Natural killer cell treated with Interleukin-12 subunit alpha and Interleukin-12 subunit beta and Interleukin-15 and Interleukin-18, amount 100 ng/mL, for 72 hours (primary cell): ENCODE results near the gene RAP1GAP. TPM values are rescaled to one million over a fixed set of nuclear protein-coding genes. Genes with fewer than 3 reads are reported as not detected.
A peak's percentile ranks its signal among the peaks of the same experiment; 100 is the strongest.

Source experiments
- ATAC-seq, 2 donors: fragments of 150-1000 bp; cut with Tn5 transposase in 1 of 2; sonication (Bioruptor Pico), chemical (Tn5 transposase) in 1 of 2; 2 replicates each; pipeline ENCODE4 v1.10.0; 2021
- DNase-seq: peaks from one replicate; pipeline ENCODE4 v3.0.0; 2022; ENCODE audit warnings: low spot score
- H3K27ac Mint-ChIP-seq, 2 donors: 1 replicate in 1 of 2; 2 replicates in 1 of 2; pipeline ENCODE4 v1.8.0; 2022; ENCODE audit warnings: mixed read lengths in 2 of 2, mild to moderate bottlenecking in 1 of 2, moderate library complexity in 1 of 2
- H3K27me3 Mint-ChIP-seq, 2 donors: 1 replicate in 1 of 2; 2 replicates in 1 of 2; pipeline ENCODE4 v1.8.0; 2022; ENCODE audit warnings: mixed read lengths in 2 of 2
- H3K36me3 Mint-ChIP-seq: one replicate; pipeline ENCODE4 v1.8.0; 2022; ENCODE audit warnings: mixed read lengths
- H3K4me1 Mint-ChIP-seq, 2 donors: 1 replicate in 1 of 2; 2 replicates in 1 of 2; pipeline ENCODE4 v1.8.0; 2022; ENCODE audit warnings: low read depth in 2 of 2, mixed read lengths in 2 of 2, mild to moderate bottlenecking in 1 of 2
- H3K4me3 Mint-ChIP-seq: one replicate; pipeline ENCODE4 v1.8.0; 2022; ENCODE audit warnings: mixed read lengths
- H3K9me3 Mint-ChIP-seq: 2 replicates; pipeline ENCODE4 v1.8.0; 2022; ENCODE audit warnings: mixed read lengths
- total RNA-seq, 2 donors: library from RNA; stranded (reverse); gene quantifications; one replicate each; pipeline ENCODE4 v1.2.3, GENCODE V29; 2022

RAP1GAP gene
- total RNA-seq, 2 donors from 2014 or later: 0.19 TPM; not detected in 1

- Mint-ChIP-seq H3K4me3 (no peak overlapping the region), H3K9me3 (no peaks in the 10 kb centered on the region), H3K4me1 (no peaks in the 10 kb centered on the region), H3K27ac (no peak overlapping the region), H3K27me3 (peaks cover 3 to 12% of the 10 kb centered on the region in 2 donors), H3K36me3 (no peaks in the 10 kb centered on the region)
- ATAC-seq (no peak), DNase-seq (no peak)
Observed at GRCh38 chr1:21628798-21629393, 40.3 kb downstream of the RAP1GAP start.

- no peak for ATAC-seq
- H3K27me3 Mint-ChIP-seq: peaks cover 7 to 14% of the 10 kb centered on the region in 2 donors
- no peaks in the 10 kb centered on the region for H3K36me3 Mint-ChIP-seq
- no peaks in the 10 kb centered on the region for H3K9me3 Mint-ChIP-seq
- DNase-seq: no peak
- H3K4me3 Mint-ChIP-seq: no peak overlapping the region
- H3K4me1 Mint-ChIP-seq: peaks cover 0 to 2% of the 10 kb centered on the region in 2 donors
- no peak overlapping the region for H3K27ac Mint-ChIP-seq
Observed at GRCh38 chr1:21626921-21627339, 42.2 kb downstream of the RAP1GAP start.

GRCh38 chr1:21625390-21626190 is 43.6 kb downstream of the RAP1GAP start:
- H3K4me1 Mint-ChIP-seq: peaks cover 0 to 7% of the 10 kb centered on the region in 2 donors
- peaks cover 14 to 20% of the 10 kb centered on the region in 2 donors for H3K27me3 Mint-ChIP-seq
- no peaks in the 10 kb centered on the region for H3K9me3 Mint-ChIP-seq
- H3K4me3 Mint-ChIP-seq: no peak overlapping the region
- no peaks in the 10 kb centered on the region for H3K36me3 Mint-ChIP-seq
- DNase-seq: no peak
- H3K27ac Mint-ChIP-seq: no peak overlapping the region
- ATAC-seq: no peak

GRCh38 chr1:21624571-21625389 is 44.4 kb downstream of the RAP1GAP start:
- Mint-ChIP-seq H3K27ac (no peak overlapping the region), H3K27me3 (peaks cover 16 to 20% of the 10 kb centered on the region in 2 donors), H3K4me1 (peaks cover 0 to 7% of the 10 kb centered on the region in 2 donors), H3K9me3 (no peaks in the 10 kb centered on the region), H3K36me3 (no peaks in the 10 kb centered on the region), H3K4me3 (no peak overlapping the region)
- DNase-seq (no peak), ATAC-seq (no peak)

- Mint-ChIP-seq H3K4me1 (peaks cover 0 to 7% of the 10 kb centered on the region in 2 donors), H3K9me3 (no peaks in the 10 kb centered on the region), H3K27ac (no peak overlapping the region), H3K27me3 (peaks cover 16 to 21% of the 10 kb centered on the region in 2 donors), H3K4me3 (no peak overlapping the region), H3K36me3 (no peaks in the 10 kb centered on the region)
- DNase-seq (no peak), ATAC-seq (no peak)
Observed at GRCh38 chr1:21623410-21623961, 45.7 kb downstream of the RAP1GAP start.

GRCh38 chr1:21622466-21623315 is 46.5 kb downstream of the RAP1GAP start:
- peaks cover 0 to 7% of the 10 kb centered on the region in 2 donors for H3K4me1 Mint-ChIP-seq
- H3K4me3 Mint-ChIP-seq: peak overlapping the region; percentile 36
- H3K9me3 Mint-ChIP-seq: no peaks in the 10 kb centered on the region
- H3K36me3 Mint-ChIP-seq: no peaks in the 10 kb centered on the region
- DNase-seq: no peak
- peaks cover 16 to 21% of the 10 kb centered on the region in 2 donors for H3K27me3 Mint-ChIP-seq
- H3K27ac Mint-ChIP-seq: no peak overlapping the region
- peak; percentile 69 to 82 for ATAC-seq

GRCh38 chr1:21621761-21622436 is 47.3 kb downstream of the RAP1GAP start:
- peaks cover 16 to 21% of the 10 kb centered on the region in 2 donors for H3K27me3 Mint-ChIP-seq
- ATAC-seq (no peak), DNase-seq (no peak)
- H3K27ac Mint-ChIP-seq: no peak overlapping the region
- H3K4me1 Mint-ChIP-seq: peaks cover 0 to 7% of the 10 kb centered on the region in 2 donors
- H3K4me3 Mint-ChIP-seq: peak overlapping the region; percentile 41
- H3K9me3 Mint-ChIP-seq: no peaks in the 10 kb centered on the region
- H3K36me3 Mint-ChIP-seq: no peaks in the 10 kb centered on the region

- H3K9me3 Mint-ChIP-seq: no peaks in the 10 kb centered on the region
- no peak overlapping the region for H3K4me3 Mint-ChIP-seq
- no peak for DNase-seq
- H3K27ac Mint-ChIP-seq: no peak overlapping the region
- H3K4me1 Mint-ChIP-seq: peaks cover 0 to 7% of the 10 kb centered on the region in 2 donors
- H3K36me3 Mint-ChIP-seq: no peaks in the 10 kb centered on the region
- ATAC-seq: no peak
- H3K27me3 Mint-ChIP-seq: peaks cover 16 to 21% of the 10 kb centered on the region in 2 donors
Observed at GRCh38 chr1:21621051-21621450, 48.1 kb downstream of the RAP1GAP start.

GRCh38 chr1:21620496-21620895 is 48.7 kb downstream of the RAP1GAP start:
- no peak for ATAC-seq
- no peaks in the 10 kb centered on the region for H3K36me3 Mint-ChIP-seq

GRCh38 chr1:21620011-21620410 is 49.1 kb downstream of the RAP1GAP start:
- Mint-ChIP-seq H3K9me3 (no peaks in the 10 kb centered on the region), H3K4me1 (peaks cover 0 to 7% of the 10 kb centered on the region in 2 donors), H3K4me3 (no peak overlapping the region), H3K27me3 (peaks cover 16 to 21% of the 10 kb centered on the region in 2 donors), H3K27ac (no peak overlapping the region), H3K36me3 (no peaks in the 10 kb centered on the region)
- DNase-seq: no peak
- no peak for ATAC-seq

More at GRCh38 chr1:21620496-21620895, 48.7 kb downstream of the RAP1GAP start:
- no peak overlapping the region for H3K4me3 Mint-ChIP-seq
- no peak overlapping the region for H3K27ac Mint-ChIP-seq
- H3K27me3 Mint-ChIP-seq: peaks cover 16 to 21% of the 10 kb centered on the region in 2 donors
- no peaks in the 10 kb centered on the region for H3K9me3 Mint-ChIP-seq
- peaks cover 0 to 7% of the 10 kb centered on the region in 2 donors for H3K4me1 Mint-ChIP-seq
- DNase-seq: no peak

- no peak for ATAC-seq
- Mint-ChIP-seq H3K27ac (no peak overlapping the region), H3K4me1 (peaks cover 0 to 7% of the 10 kb centered on the region in 2 donors), H3K9me3 (no peaks in the 10 kb centered on the region), H3K36me3 (no peaks in the 10 kb centered on the region), H3K27me3 (peaks cover 16 to 21% of the 10 kb centered on the region in 2 donors), H3K4me3 (no peak overlapping the region)
- DNase-seq: no peak
Observed at GRCh38 chr1:21619375-21619947, 49.7 kb downstream of the RAP1GAP start.
